HepG2 (cell line): ENCODE data around the gene KRTAP12-2. TPM values are rescaled to one million over a fixed set of nuclear protein-coding genes. Genes with fewer than 3 reads are reported as not detected.

ENCODE experiments used
- ATAC-seq: fragments of 200-7000 bp; cut with Tn5 transposase; 3 replicates; pipeline ENCODE4 v1.9.1; 2020; ENCODE audit warnings: mild to moderate bottlenecking, moderate library complexity
- BruUV-seq: library from RNA; stranded (reverse); fragments of 400-500 nt; replicated peaks from 2 replicates; lab custom pipeline; 2021; lab: Mats Ljungman, UMichigan
- CTCF ChIA-PET: fragments of 300-600 bp; formaldehyde crosslinking; extraction: SDS; loops from one replicate; lab custom pipeline; 2021; ENCODE audit warnings: low total read pairs, inconsistent platforms, low intra/inter-chr PET ratio; lab: Yijun Ruan, JAX
- POLR2A ChIA-PET: fragments of 350-600 bp; sonication (Branson Sonifier 250); formaldehyde crosslinking; loops from one replicate; lab custom pipeline; 2020; ENCODE audit warnings: antibody characterized with exemption, inconsistent platforms; lab: Yijun Ruan, JAX
- DNase-seq: peaks from one replicate; pipeline ENCODE4 v3.0.0-alpha.2; 2015; ENCODE audit warnings: low spot score
- FAIRE-seq: peaks from 3 replicates; lab custom pipeline; 2011; peaks lifted over from hg19 to GRCh38; lab: Jason Lieb, UNC
- H2AFZ ChIP-seq: one replicate; pipeline ENCODE4 v1.6.1; 2011; ENCODE audit warnings: low read length, inconsistent platforms
- H3K27ac ChIP-seq: fragments of 300-600 bp; 3 replicates; pipeline ENCODE4 v1.8.0; 2011; ENCODE audit warnings: mixed run types, mild to moderate bottlenecking, mixed read lengths, low read length, inconsistent platforms; ENCODE audit not compliant: insufficient read depth; ENCODE audit errors: extremely low read length
- H3K27me3 ChIP-seq, 2 experiments: fragments of 200-600 bp in 1 of 2; 2 replicates in 1 of 2; 3 replicates in 1 of 2; pipeline versions ENCODE4 v1.6.0 to v1.8.0; 2011; ENCODE audit warnings: low read length in 2 of 2, mild to moderate bottlenecking in 2 of 2, moderate library complexity in 2 of 2, inconsistent platforms in 1 of 2; ENCODE audit not compliant: insufficient read depth in 2 of 2, control insufficient read depth in 1 of 2
- H3K36me3 ChIP-seq, 2 experiments: fragments of 200-600 bp in 1 of 2; replicated peaks in 1 of 2; 2 replicates in 1 of 2; 3 replicates in 1 of 2; pipeline versions ENCODE4 v1.5.1 to v1.8.0; 2011; ENCODE audit warnings: low read length in 2 of 2, inconsistent platforms in 1 of 2; ENCODE audit not compliant: insufficient read depth in 2 of 2, control insufficient read depth in 1 of 2
- H3K4me1 ChIP-seq: 2 replicates; pipeline ENCODE4 v1.5.1; 2012; ENCODE audit warnings: low read length, inconsistent platforms; ENCODE audit not compliant: insufficient read depth
- H3K4me2 ChIP-seq: 2 replicates; pipeline ENCODE4 v1.6.0; 2011; ENCODE audit warnings: low read depth, low read length, inconsistent platforms
- H3K4me3 ChIP-seq, 3 experiments: fragments of 200-600 bp in 1 of 3; sonication (generic), shearing (Covaris generic) in 1 of 3; replicated peaks in 1 of 3; 2 replicates each; pipeline ENCODE4 v1.5.1; 2011 to 2016; ENCODE audit warnings: low read length in 3 of 3, inconsistent platforms in 2 of 3, low read depth in 2 of 3, mild to moderate bottlenecking in 2 of 3, control low read depth in 1 of 3, mixed read lengths in 1 of 3; ENCODE audit not compliant: insufficient read depth in 1 of 3
- H3K79me2 ChIP-seq: one replicate; pipeline ENCODE4 v1.6.1; 2011; ENCODE audit warnings: low read length, inconsistent platforms; ENCODE audit not compliant: insufficient read depth
- H3K9ac ChIP-seq: 2 replicates; pipeline ENCODE4 v1.6.0; 2011; ENCODE audit warnings: mild to moderate bottlenecking, low read depth, low read length, inconsistent platforms; ENCODE audit not compliant: insufficient read depth
- H3K9me3 ChIP-seq: 2 replicates; pipeline ENCODE4 v1.5.1; 2012; ENCODE audit warnings: mild to moderate bottlenecking, low read length
- H4K20me1 ChIP-seq: 2 replicates; pipeline ENCODE4 v1.6.0; 2011; ENCODE audit warnings: inconsistent platforms, mild to moderate bottlenecking, low read length, moderate library complexity; ENCODE audit not compliant: insufficient read depth
- AHDC1 ChIP-seq: sonication (generic); formaldehyde crosslinking; IDR thresholded peaks from 2 replicates; pipeline ENCODE4 v1.5.1; 2020; ENCODE audit warnings: mild to moderate bottlenecking, missing genetic modification reagents, borderline replicate concordance
- CSRNP1 ChIP-seq: sonication (generic); formaldehyde crosslinking; IDR thresholded peaks from 2 replicates; pipeline ENCODE4 v1.8.1; 2023; ENCODE audit warnings: mild to moderate bottlenecking, missing genetic modification reagents
- NR2F6 ChIP-seq, 2 experiments: IDR thresholded peaks; 2 replicates each; pipeline ENCODE4 v1.6.1; 2016; ENCODE audit warnings: antibody characterized with exemption in 1 of 2, mild to moderate bottlenecking in 1 of 2
- SP5 ChIP-seq: IDR thresholded peaks from 2 replicates; pipeline ENCODE4 v1.6.1; 2016; ENCODE audit warnings: low read depth, borderline replicate concordance
- ZBTB1 ChIP-seq: sonication (generic); formaldehyde crosslinking; IDR thresholded peaks from 2 replicates; pipeline ENCODE4 v1.4.0; 2020; ENCODE audit warnings: missing genetic modification reagents, borderline replicate concordance
- ZNF17 ChIP-seq: sonication (generic); formaldehyde crosslinking; IDR thresholded peaks from 2 replicates; pipeline ENCODE4 v1.5.0; 2020; ENCODE audit warnings: mild to moderate bottlenecking, missing genetic modification reagents
- ZNF235 ChIP-seq: sonication (generic); formaldehyde crosslinking; IDR thresholded peaks from 2 replicates; pipeline ENCODE4 v1.8.1; 2023; ENCODE audit warnings: mild to moderate bottlenecking, missing genetic modification reagents, borderline replicate concordance
- ZNF570 ChIP-seq: sonication (generic); formaldehyde crosslinking; IDR thresholded peaks from 2 replicates; pipeline ENCODE4 v1.4.0; 2020; ENCODE audit warnings: mild to moderate bottlenecking, missing genetic modification reagents, borderline replicate concordance
- ZNF572 ChIP-seq: sonication (generic); formaldehyde crosslinking; IDR thresholded peaks from 2 replicates; pipeline ENCODE4 v1.5.1; 2020; ENCODE audit warnings: mild to moderate bottlenecking, missing genetic modification reagents
- ZNF598 ChIP-seq: sonication (generic); formaldehyde crosslinking; IDR thresholded peaks from 2 replicates; pipeline ENCODE4 v1.5.1; 2020; ENCODE audit warnings: mild to moderate bottlenecking, missing genetic modification reagents, borderline replicate concordance
- ZNF672 ChIP-seq: sonication (generic); formaldehyde crosslinking; IDR thresholded peaks from 2 replicates; pipeline ENCODE4 v1.8.1; 2022; ENCODE audit warnings: missing genetic modification reagents
- ZNF761 ChIP-seq: sonication (generic); formaldehyde crosslinking; conservative IDR thresholded peaks from 2 replicates; pipeline ENCODE4 v1.4.0; 2020; ENCODE audit warnings: mild to moderate bottlenecking, missing genetic modification reagents
- ZNF777 ChIP-seq: sonication (generic); formaldehyde crosslinking; IDR thresholded peaks from 2 replicates; pipeline ENCODE4 v1.4.0; 2020; ENCODE audit warnings: missing genetic modification reagents
- WGBS: methylation state at CpG from one replicate; pipeline ENCODE4 v1.1.6; 2017; ENCODE audit warnings: low lambda C conversion rate; 5-methylcytosine and 5-hydroxymethylcytosine counted together
- in situ Hi-C: cut with HindIII; loops from 2 replicates; pipeline ENCODE4 v1.10.0; 2017; ENCODE audit warnings: low pct_unique_long_range_greater_than_20kb; ENCODE audit not compliant: extremely low pct_ligation_motif_present
- intact Hi-C: fragments of 100-400 bp; cut with micrococcal nuclease; formaldehyde crosslinking; loops from one replicate; pipeline ENCODE4 v1.10.0; 2022; ENCODE audit not compliant: unreplicated experiment
- polyA plus RNA-seq, 8 experiments: library from polyadenylated mRNA; depleted of rRNA in 3 of 8; stranded (reverse) in 7 of 8; unstranded in 1 of 8; fragments of >200 nt; fragmentation: Illumina TruSeq in 4 of 8; extraction: Trizol in 4 of 8; gene quantifications; 2 replicates each; pipeline versions ENCODE4 v1.2.1 to v1.2.3, GENCODE V29; 2011 to 2016; ENCODE audit warnings: low read depth in 4 of 8, missing spikeins in 1 of 8, mixed read lengths in 1 of 8; ENCODE audit not compliant: insufficient read depth in 1 of 8
- total RNA-seq, 5 experiments: library from RNA; depleted of rRNA; stranded (reverse); fragments of >200 nt; fragmentation: Illumina TruSeq; extraction: Trizol; gene quantifications; 2 replicates each; pipeline ENCODE4 v1.2.3, GENCODE V29; 2016; ENCODE audit warnings: low read depth in 1 of 5

KRTAP12-2 gene
- total and polyA plus RNA-seq, 2 of the 13 experiments (the other 11 are each of a cell fraction or from before 2014, with no cell fraction given): not detected

- Histone ChIP-seq H3K9me3 (peaks cover 4% of the 10 kb centered on the region; the same call in 1 of the 2 replicates), H3K4me1 (peaks cover 9% of the 10 kb centered on the region; the same call in 1 of the 2 replicates), H3K9ac (no peak overlapping the region), H4K20me1 (no peaks in the 10 kb centered on the region), H3K36me3 (no peaks in the 10 kb centered on the region), H3K4me2 (no peak overlapping the region), H3K79me2 (no peaks in the 10 kb centered on the region), H2AFZ (no peak overlapping the region), H3K4me3 (no peak overlapping the region), H3K27ac (no peak overlapping the region), H3K27me3 (peaks cover 1 to 6% of the 10 kb centered on the region in 2 experiments; a peak in 2 of 5 replicates)
- 20% methylated on average over 9 of the region's 11 CpGs for WGBS
- FAIRE-seq (no peak), ATAC-seq (no peak), DNase-seq (no peak)
- in situ Hi-C loops (no loop called here), intact Hi-C loops (no loop called here)
- POLR2A ChIA-PET: no interaction called here
- TF ChIP-seq ZNF672 (CRISPR knock-in tag) (no peak), ZNF777 (no peak), CSRNP1 (CRISPR knock-in tag) (no peak), SP5 (no peak), ZNF570 (no peak), AHDC1 (no peak), ZNF598 (no peak), ZNF761 (CRISPR knock-in tag) (no peak), ZNF572 (no peak), ZNF17 (CRISPR knock-in tag) (no peak), ZBTB1 (CRISPR knock-in tag) (no peak), ZNF235 (no peak), NR2F6 (IDR thresholded peaks at IDR 0.05) (no peak), NR2F6 (CRISPR knock-in tag; IDR thresholded peaks at IDR 0.05) (no peak)
- no TSS peak for BruUV-seq
- CTCF ChIA-PET: no interaction called here
These were observed 7.7 kb downstream of the KRTAP12-2 start for GRCh38 chr21:44658913-44659595.
